ENCODE results near the gene OXSM. TPM values are rescaled to one million over a fixed set of nuclear protein-coding genes. Genes with fewer than 3 reads are reported as not detected.

The OXSM gene
- polyA plus RNA-seq, 1 donor (not counting 4 experiments of a cell fraction or from before 2014, with no cell fraction given) = 31.6 TPM

- H3K4me1 ChIP-seq (ENCODE audit: control insufficient read depth, extremely low read depth, insufficient read depth, low read length) = no peaks in the 10 kb centered on the region
- no peak overlapping the region for H3K27ac ChIP-seq (ENCODE audit: control insufficient read depth, insufficient read depth, low read length)
- no peaks in the 10 kb centered on the region for H3K36me3 ChIP-seq (ENCODE audit: control insufficient read depth in 2 of 2, extremely low read depth in 1 of 2, insufficient read depth in 2 of 2, low read length in 2 of 2)
- H3K79me2 ChIP-seq (ENCODE audit: control insufficient read depth, insufficient read depth, low read length) = no peaks in the 10 kb centered on the region
- dilution Hi-C loops (cut with MboI; ENCODE audit: extremely low pct_ligation_motif_present, low sequenced_read_pairs) = no loop called here
- DNase-seq (ENCODE audit: low read depth, low spot score) (no peak), FAIRE-seq (no peak)
- H3K4me2 ChIP-seq (ENCODE audit: control insufficient read depth, extremely low read depth, insufficient read depth, low read depth, low read length) = no peak overlapping the region
- H3K4me3 ChIP-seq (ENCODE audit: control insufficient read depth in 2 of 3, extremely low read depth in 1 of 3, insufficient read depth in 2 of 3, low read depth in 1 of 3, low read length in 3 of 3) = no peak overlapping the region
- no peaks in the 10 kb centered on the region for H3K27me3 ChIP-seq (ENCODE audit: control insufficient read depth, extremely low read depth, insufficient read depth, low read length)
- no peaks in the 10 kb centered on the region for H3K9me1 ChIP-seq (ENCODE audit: control insufficient read depth, extremely low read depth, insufficient read depth, low read length)
- no peaks in the 10 kb centered on the region for H4K20me1 ChIP-seq (ENCODE audit: control insufficient read depth, extremely low read depth, insufficient read depth, low read length)
- no peaks in the 10 kb centered on the region for H3K9me3 ChIP-seq (ENCODE audit: control insufficient read depth, low read depth, low read length)
- no peak for TF ChIP-seq EZH2 (IDR thresholded peaks at IDR 0.05; ENCODE audit: low read length)
- H3K9ac ChIP-seq (ENCODE audit: control insufficient read depth, extremely low read depth, insufficient read depth, low read length) = no peak overlapping the region
- H2AFZ ChIP-seq (ENCODE audit: control insufficient read depth, low read length) = no peak overlapping the region
Observed at GRCh38 chr3:25843332-25843731, 53.4 kb downstream of the OXSM start.

Other genes starting within 250 kb of the OXSM start
- 30.3 to 71.8 TPM (median 34.7 TPM) in 3 replicates for gene TOP2B, start 125.2 kb upstream of the OXSM start, polyA plus RNA-seq
- gene NGLY1, start 6.6 kb upstream of the OXSM start, polyA plus RNA-seq = 8.6 to 19.5 TPM (median 11.2 TPM) in 3 replicates

All from keratinocyte (primary cell).